Measurements from ENCODE around the gene OR2B6.

DNA sequence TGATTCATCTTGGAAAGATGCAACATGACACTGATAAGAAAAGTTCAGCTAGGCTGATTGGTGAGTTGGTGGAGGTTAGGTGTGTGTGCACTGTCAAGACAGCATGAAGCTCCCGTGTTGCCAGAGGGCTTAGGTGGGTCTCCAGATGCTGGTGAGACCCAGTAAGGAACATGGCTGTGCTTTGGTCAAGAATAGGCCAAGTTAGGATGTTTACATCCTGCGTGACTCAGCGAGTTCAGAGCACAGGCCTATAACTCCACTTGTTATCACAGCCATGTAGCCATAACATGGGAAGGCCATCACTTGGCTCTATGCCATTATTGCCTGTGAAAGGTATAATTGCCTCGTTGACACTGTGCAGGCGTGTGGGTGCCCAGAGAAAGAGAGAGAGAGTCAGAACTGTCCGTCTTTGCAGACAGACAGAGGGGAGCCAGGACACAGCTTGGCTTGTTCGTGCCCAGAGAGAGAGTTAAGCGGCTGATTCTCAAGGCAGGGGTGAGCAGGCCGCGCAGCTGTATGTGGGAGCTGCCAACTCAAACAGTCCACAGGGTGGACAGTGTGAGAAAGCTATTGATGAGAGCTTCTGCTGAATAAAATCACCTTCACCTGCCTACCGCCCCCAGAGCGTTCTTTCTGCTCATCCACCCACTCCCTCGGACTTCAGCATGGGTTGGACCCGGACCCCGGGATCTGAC, 43.5 kb downstream of the OR2B6 start:
- no peak for TF ChIP-seq CTCF (conservative IDR thresholded peaks at IDR 0.05; ENCODE audit: low read length)
- no peak for TF ChIP-seq EZH2phosphoT487 (IDR thresholded peaks at IDR 0.05; ENCODE audit: borderline replicate concordance)
